ENCODE data around the gene NFKBIL1. TPM values are rescaled to one million over a fixed set of nuclear protein-coding genes. Genes with fewer than 3 reads are reported as not detected.

NFKBIL1 gene
- total and polyA plus RNA-seq, 9 of the 15 experiments (the other 6 are each of a cell fraction or from before 2014, with no cell fraction given), result 0.49 to 33.1 (median 7.6) TPM

- TF ChIP-seq ZNF395 (CRISPR knock-in tag; IDR thresholded peaks at IDR 0.05) (no peak), NFRKB (IDR thresholded peaks at IDR 0.05; ENCODE audit: low read depth) (no peak), YY1 (IDR thresholded peaks at IDR 0.05; ENCODE audit: borderline replicate concordance in 1 of 3, control insufficient read depth in 1 of 3, extremely low read depth in 1 of 3, insufficient read depth in 3 of 3, insufficient read length in 1 of 3, insufficient replicate concordance in 2 of 3, low read depth in 1 of 3, low read length in 2 of 3) (no peak), RNF2 (IDR thresholded peaks at IDR 0.05) (no peak), HDAC8 (tag; IDR thresholded peaks at IDR 0.05) (no peak)
These were observed 24.9 kb downstream of the NFKBIL1 start, which contains the start of gene LTA (continued) for GRCh38 chr6:31572041-31572911.

DNA sequence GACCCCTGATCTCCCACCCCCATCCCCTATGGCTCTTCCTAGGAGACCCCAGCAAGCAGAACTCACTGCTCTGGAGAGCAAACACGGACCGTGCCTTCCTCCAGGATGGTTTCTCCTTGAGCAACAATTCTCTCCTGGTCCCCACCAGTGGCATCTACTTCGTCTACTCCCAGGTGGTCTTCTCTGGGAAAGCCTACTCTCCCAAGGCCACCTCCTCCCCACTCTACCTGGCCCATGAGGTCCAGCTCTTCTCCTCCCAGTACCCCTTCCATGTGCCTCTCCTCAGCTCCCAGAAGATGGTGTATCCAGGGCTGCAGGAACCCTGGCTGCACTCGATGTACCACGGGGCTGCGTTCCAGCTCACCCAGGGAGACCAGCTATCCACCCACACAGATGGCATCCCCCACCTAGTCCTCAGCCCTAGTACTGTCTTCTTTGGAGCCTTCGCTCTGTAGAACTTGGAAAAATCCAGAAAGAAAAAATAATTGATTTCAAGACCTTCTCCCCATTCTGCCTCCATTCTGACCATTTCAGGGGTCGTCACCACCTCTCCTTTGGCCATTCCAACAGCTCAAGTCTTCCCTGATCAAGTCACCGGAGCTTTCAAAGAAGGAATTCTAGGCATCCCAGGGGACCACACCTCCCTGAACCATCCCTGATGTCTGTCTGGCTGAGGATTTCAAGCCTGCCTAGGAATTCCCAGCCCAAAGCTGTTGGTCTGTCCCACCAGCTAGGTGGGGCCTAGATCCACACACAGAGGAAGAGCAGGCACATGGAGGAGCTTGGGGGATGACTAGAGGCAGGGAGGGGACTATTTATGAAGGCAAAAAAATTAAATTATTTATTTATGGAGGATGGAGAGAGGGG is 26.1 kb downstream of the NFKBIL1 start:
- 26% methylated on average over 9 of the region's 9 CpGs for WGBS (ENCODE audit: insufficient coverage, low coverage, missing lambda C conversion rate)
- Histone ChIP-seq H3K36me3 (ENCODE audit: control insufficient read depth, insufficient read depth, low read length) (no peaks in the 10 kb centered on the region), H3K4me2 (ENCODE audit: insufficient read depth, low read length) (no peak overlapping the region), H3K4me3 (no peak overlapping the region), H3K9me3 (replicated peaks; ENCODE audit: control insufficient read depth, insufficient read depth, low read depth, low read length) (no peaks in the 10 kb centered on the region), H4K20me1 (replicated peaks; ENCODE audit: control insufficient read depth, insufficient read depth, low read length) (no peaks in the 10 kb centered on the region), H2AFZ (ENCODE audit: low read depth, low read length) (no peak overlapping the region), H3K27me3 (ENCODE audit: control insufficient read depth in 2 of 2, insufficient read depth in 2 of 2, low read length in 2 of 2) (no peaks in the 10 kb centered on the region), H3K4me1 (replicated peaks in 1 of 2; ENCODE audit: control insufficient read depth in 2 of 2, insufficient read depth in 2 of 2, low read length in 2 of 2) (peaks cover 0 to 20% of the 10 kb centered on the region in 2 experiments; a peak in 2 of 5 replicates), H3K27ac (ENCODE audit: extremely low read depth, low read depth, low read length) (no peak overlapping the region), H3K79me2 (ENCODE audit: control insufficient read depth, insufficient read depth, low read length) (no peaks in the 10 kb centered on the region), H3K9me1 (ENCODE audit: control insufficient read depth, insufficient read depth, low read length) (no peaks in the 10 kb centered on the region), H3K9ac (ENCODE audit: insufficient read depth in 1 of 2, low read depth in 2 of 2, low read length in 2 of 2) (peak overlapping the region in 1 of 2 experiments; percentile 21; a peak in 1 of 4 replicates)
- ChIA-PET POLR2A (interaction anchor here (0.5 to 2.0 kb wide), 12 partner anchors 9 to 262 kb away, joined by 3 to 10 read pairs (median 4); partner anchors contain the start of genes DDX39B, LST1 and NCR3), CTCF (ENCODE audit: low intra/inter-chr PET ratio) (no interaction called here)
- in situ Hi-C loops (cut with MboI), result no loop called here
- intact Hi-C loops (cut with micrococcal nuclease), result no loop called here
- FAIRE-seq (no peak), ATAC-seq (no peak), DNase-seq (ENCODE audit: extremely low read depth in 1 of 4, low spot score in 3 of 4) (no peak)
- BruUV-seq (replicated peaks), result no TSS peak
- no peak for TF ChIP-seq FOXM1 (IDR thresholded peaks at IDR 0.05; ENCODE audit: low read depth)
- no peak for TF ChIP-seq FOXM1 (CRISPR knock-in tag; IDR thresholded peaks at IDR 0.05; ENCODE audit: low read depth)
- no peak for TF ChIP-seq ASH1L (IDR thresholded peaks at IDR 0.05; ENCODE audit: borderline replicate concordance, low read depth, partially characterized antibody)
- TF ChIP-seq ZNF354B (CRISPR knock-in tag; IDR thresholded peaks at IDR 0.05), result no peak
- no peak for TF ChIP-seq NR4A1 (CRISPR knock-in tag; IDR thresholded peaks at IDR 0.05)
- TF ChIP-seq NR4A1 (tag; IDR thresholded peaks at IDR 0.05), result no peak
- TF ChIP-seq, protein P1, sequence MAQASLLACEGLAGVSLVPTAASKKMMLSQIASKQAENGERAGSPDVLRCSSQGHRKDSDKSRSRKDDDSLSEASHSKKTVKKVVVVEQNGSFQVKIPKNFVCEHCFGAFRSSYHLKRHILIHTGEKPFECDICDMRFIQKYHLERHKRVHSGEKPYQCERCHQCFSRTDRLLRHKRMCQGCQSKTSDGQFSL (CRISPR knock-in tag; IDR thresholded peaks at IDR 0.05), result no peak
- TF ChIP-seq, protein P1 (tag; IDR thresholded peaks at IDR 0.05), result no peak
- no peak for TF ChIP-seq ATF7 (IDR thresholded peaks at IDR 0.05)
- no peak for TF ChIP-seq SOX6 (IDR thresholded peaks at IDR 0.05)
- no peak for TF ChIP-seq KLF16 (IDR thresholded peaks at IDR 0.05)
- no peak for TF ChIP-seq SMARCB1 (IDR thresholded peaks at IDR 0.05; ENCODE audit: insufficient read length, low read depth)
